GM19324 (cell line): Measurements from ENCODE around the gene GOLPH3L.
"Not testable (repeated sequence)": the region's sequence is repeated elsewhere in the genome, so short reads cannot be mapped to it uniquely, and the experiment has no call there.

Experiments
- ATAC-seq: cut with Tn5 transposase; IDR thresholded peaks from one replicate; pipeline ENCODE4 v1.9.1; 2021; ENCODE audit warnings: mild to moderate bottlenecking, moderate library complexity; ENCODE audit not compliant: unreplicated experiment, low FRiP score

The GOLPH3L gene

GRCh38 chr1:150661156-150661555 lies 35.8 kb downstream of the GOLPH3L start:
- no peak for ATAC-seq

- ATAC-seq = no peak
These were observed 36.4 kb downstream of the GOLPH3L start for GRCh38 chr1:150660584-150660983.

DNA sequence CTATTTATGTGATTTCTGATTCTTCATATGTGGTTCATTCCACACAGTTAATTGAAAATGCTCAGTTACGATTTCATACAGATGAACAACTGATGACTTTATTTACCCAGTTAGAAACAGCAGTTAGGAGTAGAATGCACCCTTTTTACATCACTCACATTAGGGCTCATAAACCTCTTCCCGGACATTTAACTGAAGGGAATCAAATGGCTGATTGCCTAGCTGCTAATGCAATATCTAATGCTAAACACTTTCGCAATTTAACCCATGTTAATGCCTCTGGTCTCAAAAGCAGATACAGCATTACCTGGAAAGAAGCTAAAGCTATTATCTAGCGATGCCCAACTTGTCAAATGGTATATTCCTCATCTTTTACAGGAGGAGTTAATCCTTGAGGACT lies 39.9 kb downstream of the GOLPH3L start:
- not testable (repeated sequence) for ATAC-seq

- ATAC-seq = not testable (repeated sequence)
These were observed 42.3 kb downstream of the GOLPH3L start for GRCh38 chr1:150654635-150655034.

- ATAC-seq = no peak
These were observed 46.8 kb downstream of the GOLPH3L start for GRCh38 chr1:150650193-150650592.

- ATAC-seq = no peak
These were observed 47.4 kb downstream of the GOLPH3L start for GRCh38 chr1:150649441-150650075.

DNA sequence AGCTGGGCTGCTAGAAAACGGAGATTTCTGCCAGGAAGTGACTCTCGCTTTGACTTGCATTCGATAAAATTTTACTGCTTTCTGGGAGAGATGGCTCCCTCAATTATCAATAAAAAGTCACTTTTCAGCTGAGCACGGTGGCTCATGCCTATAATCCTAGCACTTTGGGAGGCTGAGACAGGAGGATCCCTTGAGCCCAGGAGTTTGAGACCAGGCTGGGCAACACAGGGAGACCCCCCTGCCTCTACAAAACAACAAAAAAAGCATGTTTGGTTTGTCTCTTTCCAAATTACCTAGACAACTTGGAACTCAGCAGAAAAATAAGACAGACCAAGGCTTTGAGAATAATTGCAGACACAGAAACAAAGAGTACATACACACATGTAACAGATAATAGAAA lies 54.7 kb downstream of the GOLPH3L start:
- ATAC-seq = no peak

GRCh38 chr1:150641126-150641815 lies 55.7 kb downstream of the GOLPH3L start:
- ATAC-seq = not testable (repeated sequence)

DNA sequence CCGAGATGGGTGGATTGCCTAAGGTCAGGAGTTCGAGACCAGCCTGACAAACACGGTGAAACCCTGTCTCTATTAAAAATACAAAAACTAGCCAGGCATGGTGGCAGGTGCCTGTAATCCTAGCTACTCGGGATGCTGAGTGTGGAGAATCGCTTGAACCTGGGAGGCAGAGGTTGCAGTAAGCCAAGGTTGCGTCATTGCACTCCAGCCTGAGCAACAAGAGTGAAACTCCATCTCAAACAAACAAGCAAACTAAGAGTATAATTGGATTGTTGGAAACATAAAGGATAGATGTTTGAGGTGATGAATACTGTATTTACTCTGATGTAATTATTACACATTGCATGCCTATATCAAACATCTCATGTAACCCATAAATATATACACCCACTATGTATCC lies 58.5 kb downstream of the GOLPH3L start:
- not testable (repeated sequence) for ATAC-seq

- ATAC-seq = not testable (repeated sequence)
These were observed 61.9 kb downstream of the GOLPH3L start for GRCh38 chr1:150634839-150635622.

- ATAC-seq = peak; percentile 96
These were observed 67.6 kb downstream of the GOLPH3L start, which contains the start of gene ENSA for GRCh38 chr1:150629115-150629928. Gene ENSA (minus strand): TSS chr1:150629612. CDS start chr1:150629470, 142 bp downstream.

DNA sequence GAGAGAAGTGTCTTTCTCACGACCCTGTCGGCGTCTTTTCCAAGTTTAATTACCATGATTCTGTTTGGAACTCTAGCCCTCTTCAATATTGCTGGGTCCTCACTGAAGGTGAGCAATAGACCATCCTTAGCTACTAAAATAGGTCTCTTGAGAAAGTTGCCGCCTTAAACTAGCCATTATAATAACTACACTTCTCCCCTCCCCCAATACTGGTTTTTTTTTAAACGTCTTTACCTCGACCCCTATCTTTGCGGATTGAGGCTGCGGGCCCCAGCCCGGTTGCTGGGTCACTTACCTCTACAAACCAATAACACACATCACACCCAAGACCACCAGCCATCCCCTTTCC lies 68.2 kb downstream of the GOLPH3L start:
- ATAC-seq = no peak

- no peak for ATAC-seq
These were observed 69.0 kb downstream of the GOLPH3L start for GRCh38 chr1:150627826-150628410.

GRCh38 chr1:150626150-150626549 lies 70.8 kb downstream of the GOLPH3L start:
- no peak for ATAC-seq

DNA sequence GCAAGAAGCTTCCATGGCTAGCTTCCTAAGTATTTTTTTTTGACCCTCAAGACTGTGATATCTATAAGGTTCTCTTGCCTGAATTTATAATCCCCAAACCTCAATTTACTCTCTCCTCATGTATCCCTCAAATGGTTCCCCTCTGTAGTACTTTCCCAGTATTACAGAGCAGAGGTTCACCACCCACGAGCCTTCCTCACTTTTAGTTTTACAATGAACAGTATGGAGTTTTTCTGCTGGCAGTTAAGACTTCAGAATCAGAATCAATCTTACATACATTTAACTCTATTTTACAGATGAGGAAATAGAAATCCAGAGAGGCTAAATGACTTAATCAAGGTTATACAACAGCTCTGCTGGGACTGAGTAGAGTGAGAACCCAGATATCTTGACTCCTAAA lies 72.4 kb downstream of the GOLPH3L start:
- not testable (repeated sequence) for ATAC-seq

GRCh38 chr1:150624134-150624533 lies 72.8 kb downstream of the GOLPH3L start:
- ATAC-seq = not testable (repeated sequence)

DNA sequence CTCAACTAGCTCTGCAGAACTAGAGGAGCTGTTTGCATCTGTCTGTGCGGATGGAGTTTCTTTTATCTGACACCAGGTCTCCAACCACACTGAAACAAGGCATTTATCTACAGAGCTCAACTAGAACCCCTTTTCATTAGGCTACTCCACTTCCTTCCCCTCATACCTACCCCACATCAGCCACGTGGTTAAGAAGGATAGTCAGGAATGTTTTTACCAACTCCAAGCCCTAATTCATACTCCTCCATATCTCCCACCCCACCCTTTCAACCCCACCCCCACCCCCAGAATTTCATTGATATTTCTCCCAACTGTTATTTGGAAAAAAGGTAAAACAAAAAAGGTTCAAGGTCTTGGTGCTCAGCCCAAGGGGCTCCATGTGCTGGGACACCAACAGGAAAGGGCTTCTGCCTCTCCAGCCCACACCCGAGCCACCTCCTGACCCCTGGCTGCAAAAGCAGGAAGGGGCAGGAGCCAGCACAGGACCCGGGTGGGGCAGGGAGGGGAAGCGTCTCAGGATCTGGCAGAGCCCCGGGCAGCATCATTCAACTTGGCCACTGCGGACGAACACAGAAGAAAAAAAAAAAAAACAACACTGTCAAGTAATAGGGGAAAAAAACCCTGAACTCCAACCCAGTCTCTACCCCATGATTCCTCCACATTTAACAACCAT lies 74.5 kb downstream of the GOLPH3L start:
- no peak for ATAC-seq

GRCh38 chr1:150621497-150622302 lies 75.3 kb downstream of the GOLPH3L start:
- ATAC-seq = no peak

- ATAC-seq = no peak
These were observed 76.0 kb downstream of the GOLPH3L start for GRCh38 chr1:150620919-150621318.
